ENCODE results near the gene DPP6.

Gene DPP6

DNA sequence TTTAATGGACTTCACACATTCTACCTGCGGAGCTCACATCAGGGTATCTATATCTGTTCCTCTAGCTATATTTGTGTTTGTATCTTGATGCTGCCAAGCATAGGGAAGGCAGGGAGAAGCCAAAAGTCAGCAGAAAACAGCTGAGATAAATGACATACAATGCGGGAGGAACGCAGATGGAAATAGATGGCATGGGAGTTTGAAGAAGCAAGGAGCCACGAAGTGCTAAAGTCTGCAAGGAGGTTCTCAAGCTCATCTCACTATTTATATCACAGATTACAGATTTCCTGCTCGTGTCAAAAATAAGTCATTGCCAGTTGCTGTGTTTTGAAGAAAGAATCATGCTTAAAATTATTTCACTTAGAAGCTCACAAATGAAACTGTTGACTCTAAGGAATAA is 180.5 kb downstream of the DPP6 start:
- no peak for DNase-seq (ENCODE audit: low spot score)

DNA sequence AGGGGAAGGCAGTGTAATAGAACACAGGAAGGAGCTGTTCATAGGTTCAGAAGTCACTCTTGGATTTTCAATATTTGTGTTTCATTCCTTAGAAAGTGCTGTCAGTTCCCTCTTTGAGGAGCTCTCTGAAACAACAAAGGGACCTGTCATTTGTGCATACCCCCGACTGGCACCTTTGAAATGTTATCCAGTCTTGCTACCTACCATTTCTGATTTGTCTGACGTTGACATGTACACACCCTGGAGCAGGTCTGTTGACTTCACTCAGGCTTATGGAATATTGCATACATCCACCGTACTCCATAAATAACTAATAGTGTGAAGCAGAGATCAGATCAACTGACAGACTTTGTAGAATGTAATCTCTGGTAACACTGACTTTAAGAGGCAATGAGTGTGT is 189.8 kb downstream of the DPP6 start:
- no peak for DNase-seq (ENCODE audit: low spot score)

DNA sequence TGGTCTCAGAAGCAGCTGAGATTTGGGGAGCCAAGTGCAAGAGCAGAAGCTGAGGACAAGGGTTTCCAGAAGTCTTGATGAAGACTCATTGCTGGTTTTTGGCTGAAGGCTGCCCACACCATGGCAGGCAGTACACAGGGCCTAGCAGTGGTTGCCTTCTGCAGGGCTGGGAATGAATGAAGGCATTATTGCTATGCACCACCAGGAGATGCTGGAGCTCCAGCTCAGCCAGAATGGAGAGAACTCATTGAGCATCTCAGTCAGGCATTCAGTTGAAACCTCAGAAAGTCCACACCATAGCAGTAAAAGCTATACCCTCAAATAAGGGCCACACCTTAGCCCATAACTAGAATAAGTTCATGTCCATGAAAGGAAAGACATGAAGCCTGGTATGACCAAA is 190.5 kb downstream of the DPP6 start:
- no peak for DNase-seq (ENCODE audit: low spot score)

DNA sequence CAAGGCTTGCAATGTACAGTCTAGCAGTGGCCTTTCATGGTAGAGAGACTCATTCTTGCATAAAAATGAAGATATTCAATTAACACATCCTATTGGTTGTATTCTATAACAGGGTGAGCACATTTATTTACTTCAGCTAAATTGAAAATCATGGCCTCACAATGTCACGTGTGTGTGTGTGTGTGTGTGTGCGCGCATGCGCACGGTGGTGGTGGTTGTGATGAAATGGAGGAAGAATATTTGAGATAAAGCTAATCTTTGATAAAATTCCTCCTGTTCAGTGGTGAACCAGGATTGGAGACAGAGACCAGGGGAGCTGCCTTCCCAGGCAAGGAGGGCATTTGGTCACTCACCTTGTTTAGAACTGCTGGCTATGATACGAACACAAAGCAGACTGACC is 199.8 kb downstream of the DPP6 start:
- DNase-seq (ENCODE audit: low spot score), result no peak

DNA sequence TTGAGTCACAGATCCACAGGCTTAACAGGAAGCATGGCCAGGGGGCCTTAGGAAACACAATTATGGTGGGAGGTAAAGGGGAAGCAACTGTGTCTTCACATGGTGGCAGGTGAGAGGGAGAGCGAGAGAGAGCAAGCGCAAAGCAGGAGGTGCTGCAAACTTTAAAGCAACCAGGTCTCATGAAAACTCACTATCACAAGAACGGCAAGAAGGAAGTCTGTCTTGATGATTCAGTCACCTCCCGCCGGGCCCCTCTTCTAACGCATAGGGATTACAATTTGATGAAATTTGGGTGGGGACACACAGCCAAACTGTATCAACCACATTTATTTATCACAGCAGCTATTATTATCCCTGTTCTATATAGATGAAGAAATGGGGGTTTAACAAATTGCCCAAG is 201.6 kb downstream of the DPP6 start:
- no peak for DNase-seq (ENCODE audit: low spot score)

DNA sequence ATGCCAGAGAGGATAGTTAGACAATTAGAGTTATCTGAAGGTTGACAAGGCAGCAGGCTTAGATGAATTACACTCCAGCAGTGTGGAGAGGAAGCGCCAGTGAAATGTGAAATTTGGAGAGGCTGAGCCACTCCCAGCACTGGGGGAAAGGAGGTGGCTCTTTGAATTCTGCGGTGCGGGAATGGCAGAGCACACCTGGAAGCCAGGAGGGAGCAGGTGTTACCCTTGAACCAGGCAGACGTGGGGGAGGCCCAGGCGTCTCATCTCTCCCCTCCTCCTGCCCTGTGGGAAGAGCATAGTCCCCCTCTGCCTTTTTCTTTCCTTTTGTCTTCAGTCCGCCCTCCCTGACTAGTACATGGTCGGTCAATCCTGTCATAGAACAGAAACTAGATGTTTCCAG is 203.1 kb downstream of the DPP6 start:
- DNase-seq (ENCODE audit: low spot score), result no peak

DNA sequence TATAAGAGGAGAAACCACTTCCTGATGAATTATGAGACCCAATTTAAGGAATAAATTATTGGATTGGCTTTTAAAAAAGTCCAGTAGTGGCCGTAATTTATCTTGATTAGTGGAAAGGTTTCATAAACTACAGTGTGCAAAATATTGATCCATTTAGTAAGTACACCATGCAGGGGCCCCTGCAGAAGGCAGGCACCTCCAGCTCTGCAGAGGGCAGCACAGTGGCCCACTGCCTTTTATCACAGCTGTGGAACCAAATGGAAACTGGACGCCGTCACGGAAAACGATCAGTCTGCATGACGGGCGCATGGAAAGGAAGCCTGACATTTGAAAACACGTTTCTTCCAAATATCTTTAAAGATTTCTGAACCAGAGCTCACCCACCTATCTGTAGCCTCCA is 204.0 kb downstream of the DPP6 start:
- no peak for DNase-seq (ENCODE audit: low spot score)

DNA sequence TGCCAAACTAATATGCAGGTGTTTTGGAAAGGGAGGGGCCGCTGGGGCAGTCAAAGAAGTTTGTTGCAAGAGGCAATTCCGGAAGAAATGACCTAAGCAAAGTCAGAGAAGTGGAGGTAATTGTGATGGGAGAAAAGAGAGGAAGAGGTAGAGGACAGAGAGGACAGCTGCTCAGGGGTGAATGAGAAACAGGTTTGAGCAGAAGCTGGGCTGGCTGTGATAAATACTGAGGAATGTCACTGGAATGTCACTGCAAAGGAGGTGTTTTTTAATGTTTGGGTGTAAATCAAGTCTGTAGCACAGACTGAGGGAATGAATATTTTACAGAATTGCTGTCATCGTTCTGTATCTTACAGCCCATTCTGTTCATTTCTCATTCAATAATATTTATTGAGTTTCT is 207.2 kb downstream of the DPP6 start:
- DNase-seq (ENCODE audit: low spot score), result no peak

DNA sequence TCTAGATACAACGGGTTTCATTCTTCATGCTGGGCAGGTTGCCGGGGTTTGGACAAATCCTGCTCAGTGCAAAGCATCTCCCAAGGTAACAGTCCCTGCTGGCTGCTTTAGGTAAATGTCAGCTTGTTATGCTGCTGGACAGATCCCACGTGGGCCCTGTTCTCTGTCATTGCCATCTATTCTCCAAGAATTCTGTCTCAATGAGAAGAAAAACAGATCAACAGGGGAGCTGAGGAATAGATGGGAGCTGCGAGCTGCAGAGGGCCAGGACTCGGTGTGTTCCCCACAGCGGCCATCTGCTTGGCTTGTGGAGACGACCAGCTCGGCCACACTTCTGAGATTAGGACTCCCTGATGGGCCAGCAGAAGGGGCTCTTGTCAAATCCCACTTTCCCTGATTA is 235.2 kb downstream of the DPP6 start:
- no peak for DNase-seq (ENCODE audit: low spot score)

DNA sequence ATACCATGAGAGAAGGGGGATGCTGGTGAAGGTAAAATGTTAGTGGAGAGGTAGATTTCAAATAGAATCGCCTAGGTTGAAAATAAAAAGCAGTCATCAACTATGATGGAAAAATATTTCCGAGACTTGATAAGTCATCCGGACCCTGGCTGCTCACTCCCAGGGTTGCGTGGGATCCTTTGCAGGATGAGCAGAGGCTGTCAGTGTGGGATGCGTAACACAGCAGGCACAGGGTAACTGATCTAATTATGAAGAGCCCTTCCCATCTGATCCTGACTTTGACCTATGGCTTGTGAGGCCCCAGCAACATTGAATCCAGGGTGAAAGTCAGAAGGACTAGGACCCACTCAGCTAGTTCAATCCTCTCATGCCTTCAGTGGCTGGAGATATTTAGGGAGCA is 236.9 kb downstream of the DPP6 start:
- DNase-seq (ENCODE audit: low spot score), result no peak

DNA sequence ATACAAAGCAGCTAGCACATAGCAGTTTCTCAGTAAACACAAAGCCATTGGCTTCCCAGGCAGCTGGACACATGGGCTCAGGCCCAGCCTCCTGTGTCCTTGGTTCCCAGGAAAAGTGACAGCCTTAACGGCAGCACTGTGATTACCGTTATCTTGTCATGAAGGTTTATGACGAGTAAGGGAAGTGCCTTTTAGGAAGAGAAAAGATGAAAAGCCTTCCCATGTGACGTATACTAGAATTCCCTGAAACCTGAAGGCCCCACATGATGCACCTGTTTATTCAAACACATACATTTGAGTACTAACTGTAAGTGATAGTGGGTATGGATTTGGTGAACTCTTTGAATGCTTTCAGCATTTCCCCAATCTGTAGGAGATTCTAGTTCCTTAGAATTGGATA is 244.2 kb downstream of the DPP6 start:
- no peak for DNase-seq (ENCODE audit: low spot score)

DNA sequence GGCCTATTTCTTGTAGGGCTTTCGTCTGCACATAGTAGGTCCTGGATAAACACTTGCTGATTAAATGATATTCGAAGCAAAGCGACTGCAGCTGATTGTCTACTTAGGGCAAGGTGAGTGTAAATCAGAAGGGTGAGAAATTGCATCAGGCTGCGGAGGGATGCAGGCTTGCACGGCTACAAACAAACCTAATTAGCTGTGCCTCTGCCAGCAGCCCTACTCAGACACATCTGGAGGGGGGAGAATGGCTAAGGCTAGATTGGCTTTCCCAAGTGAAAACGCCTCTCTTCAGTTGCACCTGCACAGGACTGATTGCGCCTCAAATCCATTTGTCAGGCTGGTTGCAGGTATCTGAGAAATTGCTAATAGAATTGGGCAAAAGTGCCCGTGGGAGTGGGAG is 247.5 kb downstream of the DPP6 start:
- DNase-seq (ENCODE audit: low spot score), result no peak

DNA sequence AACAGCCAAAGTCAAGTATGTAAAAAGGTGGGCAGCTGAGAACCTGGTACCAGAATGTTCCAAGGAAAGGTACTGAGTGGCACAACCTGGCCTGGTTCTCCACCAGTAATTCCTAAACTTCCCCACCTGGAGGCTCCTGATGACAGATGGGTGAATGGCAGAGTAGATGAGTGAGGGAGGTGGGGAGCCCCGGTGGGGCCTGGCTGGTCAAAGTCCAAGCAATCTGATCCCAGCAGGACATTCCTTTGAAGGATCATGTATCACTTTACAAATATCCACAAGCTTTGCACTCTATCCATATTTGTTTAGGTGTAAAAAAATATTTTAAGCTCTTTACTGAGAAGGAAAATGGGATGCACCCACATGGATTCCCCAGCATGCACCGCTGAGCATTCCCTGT is 250.2 kb downstream of the DPP6 start:
- DNase-seq (ENCODE audit: low spot score), result no peak

DNA sequence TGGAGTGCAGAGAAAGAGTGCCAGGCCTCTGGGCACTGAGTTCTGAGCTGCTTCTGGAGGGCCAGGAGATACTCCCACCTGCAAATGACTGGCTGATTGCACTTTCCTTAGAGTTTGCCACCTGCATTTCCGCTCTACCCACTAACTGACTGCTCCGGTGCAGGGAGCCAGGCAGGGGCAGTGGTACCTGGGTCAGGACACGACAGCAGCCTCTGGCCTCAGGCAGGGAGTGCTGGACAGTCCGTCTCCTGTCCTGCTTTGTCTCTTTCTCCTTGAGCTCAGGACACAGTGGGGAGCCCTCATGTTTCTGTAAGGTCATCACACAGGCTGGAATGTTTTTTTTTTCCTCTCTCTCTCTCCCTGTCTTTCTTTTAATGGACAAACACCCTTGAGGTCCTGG is 252.0 kb downstream of the DPP6 start:
- DNase-seq (ENCODE audit: low spot score), result no peak

DNA sequence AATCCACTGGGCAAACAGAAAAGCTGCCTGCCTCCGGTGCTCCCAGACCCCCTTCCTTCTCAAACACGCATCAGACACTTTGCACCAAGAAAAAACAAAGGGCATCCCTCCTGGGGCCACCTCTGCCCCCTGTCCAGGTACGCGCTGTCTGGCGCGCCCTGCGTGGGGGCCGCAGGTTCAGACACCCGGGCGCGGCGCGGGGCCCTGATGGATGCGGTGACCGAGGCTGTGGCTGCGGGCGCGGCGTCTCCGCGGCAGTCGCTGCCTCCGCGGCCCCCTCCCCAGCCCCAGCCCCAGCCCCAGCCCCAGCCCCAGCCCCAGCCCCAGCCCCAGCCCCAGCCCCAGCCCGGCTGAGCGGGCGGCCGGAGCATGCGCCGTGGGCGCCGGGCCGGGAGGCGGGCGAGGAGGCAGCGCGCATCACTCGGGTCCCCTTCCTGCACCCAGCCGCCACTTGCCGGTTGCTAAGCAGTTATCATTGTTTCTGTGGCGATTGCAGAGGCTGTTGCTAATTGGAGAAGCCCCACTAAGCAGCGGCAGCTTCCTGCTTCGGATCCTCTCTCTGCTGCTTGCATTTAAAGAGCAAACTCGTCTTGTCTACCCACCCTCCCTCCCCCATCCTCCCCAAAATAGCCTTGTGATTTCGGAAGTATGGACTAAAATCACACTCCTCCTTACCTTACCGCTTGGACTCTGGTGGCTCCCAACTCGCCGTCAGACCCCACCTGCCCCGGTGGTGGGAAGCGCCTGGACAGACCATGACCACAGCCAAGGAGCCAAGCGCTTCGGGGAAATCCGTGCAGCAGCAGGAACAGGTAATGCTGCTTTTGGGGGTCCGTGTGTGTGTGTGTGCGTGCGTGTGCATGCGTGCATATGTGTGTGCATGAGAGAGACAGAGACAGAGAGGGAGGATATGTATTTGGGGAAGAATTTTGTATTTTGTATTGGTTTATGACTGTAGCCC is 252.8 kb downstream of the DPP6 start:
- peak; percentile 64 for DNase-seq (ENCODE audit: low spot score)

DNA sequence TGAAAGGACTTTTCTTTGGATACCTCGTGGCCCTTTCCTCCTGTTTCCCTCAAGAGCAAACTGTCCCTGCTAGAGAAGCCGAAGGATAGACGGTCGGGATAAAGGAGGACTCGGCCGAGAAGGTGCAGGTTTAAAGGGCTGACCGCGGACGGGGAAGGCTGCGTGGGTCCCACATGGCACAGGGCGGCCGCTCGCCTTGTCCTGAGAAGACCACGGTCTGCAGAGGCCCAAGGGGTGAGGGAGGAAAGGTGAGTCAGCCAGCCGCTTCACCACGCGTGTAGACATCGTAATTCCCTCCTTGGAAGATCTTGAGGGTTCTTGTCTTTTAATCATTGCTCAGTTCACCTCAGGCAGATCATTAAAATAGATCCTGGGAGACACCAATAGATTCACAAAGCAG is 253.8 kb downstream of the DPP6 start:
- DNase-seq (ENCODE audit: low spot score), result no peak

DNA sequence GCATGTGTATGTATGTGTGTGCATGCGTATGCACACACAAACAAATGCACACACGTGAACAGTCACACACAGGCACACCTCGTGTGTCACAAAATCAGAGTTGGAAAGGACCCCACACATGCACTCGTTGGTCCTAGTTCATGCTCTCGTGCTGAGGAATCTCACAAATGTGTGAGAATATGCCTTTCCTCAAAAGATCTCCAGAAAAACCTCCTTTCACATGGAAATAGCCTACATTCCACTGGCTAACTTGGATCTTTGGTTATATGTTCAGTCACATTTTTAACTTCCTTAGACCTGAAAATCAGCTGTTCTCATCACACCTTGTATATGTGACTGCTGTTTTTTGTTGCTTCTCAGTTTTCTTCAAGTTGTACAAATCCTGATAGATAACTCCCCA is 256.7 kb downstream of the DPP6 start:
- DNase-seq (ENCODE audit: low spot score), result no peak

DNA sequence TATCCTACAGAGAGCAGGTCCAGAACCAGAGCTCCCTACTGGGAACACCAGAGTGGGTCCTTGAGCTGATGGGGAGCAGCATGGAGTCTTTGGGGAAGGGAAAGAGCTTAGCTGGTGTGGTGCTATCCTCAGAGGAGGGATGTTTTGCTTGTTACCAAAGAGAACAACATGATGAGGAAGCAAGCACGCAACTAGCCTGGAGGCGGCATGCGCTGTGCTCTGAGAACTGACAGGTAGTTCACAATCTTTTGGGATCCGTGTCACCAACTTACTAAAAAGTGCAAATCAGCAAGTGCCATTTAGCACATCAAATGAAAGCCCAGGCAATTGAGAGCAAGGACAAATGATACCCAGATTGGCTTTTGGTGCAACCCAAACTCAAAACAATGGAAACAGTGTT is 257.9 kb downstream of the DPP6 start:
- no peak for DNase-seq (ENCODE audit: low spot score)

DNA sequence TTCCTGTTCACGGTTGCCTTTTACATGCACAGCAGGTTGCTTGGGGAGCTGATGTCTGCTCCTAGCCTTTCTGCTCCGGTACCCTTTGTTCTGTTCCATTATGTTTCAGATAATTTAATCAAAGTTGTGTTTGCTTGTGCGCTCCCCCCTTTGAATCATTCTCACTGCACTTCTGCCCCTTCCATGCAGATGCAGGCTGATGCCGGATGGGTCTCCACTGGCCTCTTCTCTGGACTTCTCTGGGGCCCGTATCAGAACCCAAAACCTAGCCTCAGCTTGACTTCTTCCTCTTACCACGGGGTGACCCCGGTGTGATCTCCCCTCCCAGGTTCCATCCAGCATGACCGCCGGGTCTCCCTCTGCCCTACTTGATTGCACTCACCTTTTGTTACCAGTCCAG is 272.0 kb downstream of the DPP6 start:
- no peak for DNase-seq (ENCODE audit: low spot score)

DNA sequence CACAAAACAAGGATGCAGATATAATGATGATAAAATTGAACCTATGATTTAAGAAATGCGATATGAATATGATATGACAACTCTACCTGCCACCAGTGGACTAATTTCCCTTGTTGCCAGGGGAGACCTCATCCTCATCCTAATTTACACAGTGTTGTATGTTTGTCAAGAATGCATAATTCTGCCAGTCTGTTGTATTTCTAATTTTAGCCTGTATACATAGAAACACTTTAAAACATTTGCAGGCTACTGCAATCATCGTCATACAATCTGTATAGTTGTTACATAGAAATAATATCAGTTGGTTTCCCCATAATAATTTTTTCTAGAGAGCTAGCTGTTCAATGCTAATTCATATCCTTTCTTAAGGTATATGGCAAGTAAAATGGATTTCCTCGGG is 274.2 kb downstream of the DPP6 start:
- no peak for DNase-seq (ENCODE audit: low spot score)

DNA sequence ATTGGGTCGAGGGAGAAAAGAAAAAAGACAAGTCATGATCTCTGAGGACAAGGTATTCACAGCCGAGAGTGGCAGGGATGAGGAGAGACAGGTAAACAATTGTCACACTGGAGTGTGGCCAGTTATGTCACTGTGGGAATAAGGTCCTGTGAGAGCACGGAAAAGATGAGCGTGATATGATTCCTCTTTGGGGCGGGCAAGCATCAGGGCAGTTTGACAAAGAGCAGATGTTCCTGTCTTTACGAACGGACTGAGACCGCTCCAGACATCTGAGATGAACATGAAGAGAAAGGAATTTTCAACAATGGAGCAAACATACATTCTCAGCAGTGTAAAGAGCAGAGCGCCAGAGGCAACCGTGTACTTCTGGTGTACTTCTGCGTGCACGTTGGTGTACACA is 278.1 kb downstream of the DPP6 start:
- no peak for DNase-seq (ENCODE audit: low spot score)

DNA sequence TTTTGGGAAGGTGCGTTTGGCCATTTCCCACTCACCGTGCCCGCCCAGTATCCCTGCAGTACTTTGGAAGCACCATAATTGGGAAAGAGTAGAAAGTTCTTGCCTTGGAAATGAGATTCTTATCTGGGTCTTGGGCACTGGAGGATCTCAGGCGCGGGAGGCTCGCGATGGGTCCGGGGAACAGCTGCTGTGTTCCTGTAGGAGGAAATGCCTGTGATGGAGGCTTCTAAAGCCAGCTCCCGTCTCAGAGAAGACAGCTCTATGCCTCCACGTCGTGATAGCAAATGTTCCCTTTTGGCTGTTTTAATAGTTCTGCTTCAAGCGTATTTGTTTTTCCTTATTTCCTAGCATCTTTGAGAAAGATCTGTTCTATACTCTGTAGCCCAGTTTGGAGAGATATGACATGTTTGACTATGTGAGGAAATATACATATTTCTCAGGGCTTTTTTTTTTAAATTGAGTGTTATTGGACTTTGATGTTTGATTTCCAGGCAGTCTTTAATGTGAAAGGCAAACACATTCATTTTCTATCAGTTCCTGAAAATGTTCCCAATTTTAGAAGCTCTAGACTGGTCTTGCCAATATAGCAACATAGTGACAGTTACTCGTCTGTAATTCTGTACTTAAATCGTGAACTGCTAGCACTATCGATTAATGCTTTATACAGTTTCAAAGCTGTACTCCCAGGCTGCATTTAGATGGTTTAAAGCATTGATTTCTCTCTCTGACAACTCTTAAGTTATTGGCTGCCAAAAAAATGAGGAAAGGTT is 280.8 kb downstream of the DPP6 start:
- peak; percentile 15 for DNase-seq (ENCODE audit: low spot score)

DNA sequence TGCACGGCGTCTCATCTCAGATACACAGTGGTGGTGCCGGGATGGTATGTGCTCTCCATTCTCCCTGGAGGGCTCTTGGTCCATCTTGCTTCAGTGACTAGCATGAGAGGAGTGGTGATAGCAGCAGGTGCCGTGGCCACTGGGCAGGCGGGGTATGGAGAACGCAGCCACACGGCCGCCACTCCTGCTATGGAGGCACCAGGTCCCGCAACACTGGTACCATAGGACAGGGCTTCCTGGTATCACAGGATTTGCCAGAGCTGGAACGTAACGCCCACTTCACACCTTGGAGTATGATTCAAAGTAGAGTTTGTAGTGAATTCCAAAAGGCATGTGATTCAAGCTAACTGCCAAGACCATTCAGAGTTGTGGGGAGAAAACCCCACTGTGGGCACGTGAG is 284.1 kb downstream of the DPP6 start:
- DNase-seq (ENCODE audit: low spot score), result peak; percentile 27
